Measurements from ENCODE around the gene TMEM52B.
"Not testable (repeated sequence)": the region's sequence is repeated elsewhere in the genome, so short reads cannot be mapped to it uniquely, and the experiment has no call there.

TMEM52B gene

DNA sequence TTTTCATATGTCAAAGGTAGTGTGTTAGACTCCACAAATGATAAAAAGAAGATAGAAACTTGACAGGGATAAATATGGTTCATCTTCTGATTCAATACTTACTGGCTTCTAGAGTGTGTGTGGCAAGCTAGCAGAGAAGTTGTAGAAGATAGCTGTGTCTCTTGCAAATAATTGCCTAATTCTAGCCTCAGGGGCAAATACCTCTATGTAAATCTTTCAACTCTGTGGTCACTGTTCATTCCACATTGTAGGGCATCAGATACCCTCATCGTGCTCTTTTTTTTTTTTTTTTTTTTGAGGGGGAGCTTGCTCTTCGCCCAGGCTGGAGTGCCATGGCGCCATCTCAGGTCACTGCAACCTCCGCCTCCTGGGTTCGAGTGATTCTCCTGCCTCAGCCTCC lies 8.6 kb upstream of the TMEM52B start:
- no peak overlapping the region for H3K27ac ChIP-seq (ENCODE audit: low read depth, low read length)
- no peak overlapping the region for H3K9ac ChIP-seq (ENCODE audit: low read depth in 1 of 2, low read length in 2 of 2)
- no peaks in the 10 kb centered on the region for H3K9me3 ChIP-seq (ENCODE audit: control insufficient read depth in 1 of 2, low read length in 2 of 2)
- H3K4me3 ChIP-seq (ENCODE audit: low read depth in 1 of 2, low read length in 2 of 2) = no peak overlapping the region
- H3K36me3 ChIP-seq (ENCODE audit: control insufficient read depth in 1 of 2, insufficient read depth in 2 of 2, low read length in 2 of 2) = no peaks in the 10 kb centered on the region
- no peaks in the 10 kb centered on the region for H3K4me1 ChIP-seq (ENCODE audit: control insufficient read depth in 1 of 2, insufficient read depth in 2 of 2, low read length in 2 of 2)
- no peaks in the 10 kb centered on the region for H3K27me3 ChIP-seq (ENCODE audit: control insufficient read depth in 1 of 2, insufficient read depth in 2 of 2, low read length in 2 of 2)

DNA sequence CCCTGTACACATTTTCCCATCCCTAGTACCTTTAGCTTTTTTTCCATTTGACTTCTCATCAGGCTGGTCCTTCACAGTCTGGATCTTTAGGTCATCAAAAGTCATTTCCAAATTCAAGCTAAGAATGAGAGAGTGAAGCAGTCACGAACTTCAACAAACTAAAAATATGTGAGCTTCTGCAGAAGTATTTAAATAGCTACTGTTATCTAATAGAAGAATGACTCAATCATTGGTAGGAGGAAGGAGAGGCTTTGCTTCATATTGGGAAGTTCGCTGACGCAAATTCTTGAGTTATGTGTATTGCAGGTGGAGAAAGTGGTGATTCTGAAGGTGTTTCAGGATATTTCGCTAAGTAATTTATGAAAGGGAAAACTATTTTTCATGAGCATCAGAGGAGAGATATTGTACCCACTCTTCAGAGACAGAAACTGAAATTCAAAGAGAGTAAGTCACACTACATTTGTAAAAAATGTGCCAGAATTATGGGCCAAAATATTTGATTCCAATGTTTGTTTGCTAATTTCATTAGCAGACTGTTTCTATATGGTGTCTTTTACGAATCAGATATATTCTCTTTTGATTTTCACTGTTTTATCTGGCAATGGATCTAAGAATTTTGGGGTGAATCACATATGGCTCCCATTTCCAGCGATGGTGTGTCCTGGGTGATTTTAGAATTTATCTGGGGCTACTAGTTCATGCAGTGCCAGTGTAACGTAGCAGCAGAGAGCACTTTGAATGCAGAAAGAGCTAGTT lies 6.7 kb upstream of the TMEM52B start, which contains the start of gene OLR1:
Gene OLR1, minus strand, starts transcription at position 160 of the 756 bp plus-strand sequence. Its CDS starts 55 bp downstream, at position 105.
- no peaks in the 10 kb centered on the region for H3K9me3 ChIP-seq (ENCODE audit: control insufficient read depth in 1 of 2, low read length in 2 of 2)
- H3K27ac ChIP-seq (ENCODE audit: low read depth, low read length) = no peak within 1 kb of the TSS
- no peak within 1 kb of the TSS for H3K9ac ChIP-seq (ENCODE audit: low read depth in 1 of 2, low read length in 2 of 2)
- H3K4me3 ChIP-seq (ENCODE audit: low read depth in 1 of 2, low read length in 2 of 2) = no peak within 1 kb of the TSS
- no peaks in the 10 kb centered on the region for H3K36me3 ChIP-seq (ENCODE audit: control insufficient read depth in 1 of 2, insufficient read depth in 2 of 2, low read length in 2 of 2)
- H3K4me1 ChIP-seq (ENCODE audit: control insufficient read depth in 1 of 2, insufficient read depth in 2 of 2, low read length in 2 of 2) = peaks cover 0 to 4% of the 10 kb centered on the region in 2 donors
- no peaks in the 10 kb centered on the region for H3K27me3 ChIP-seq (ENCODE audit: control insufficient read depth in 1 of 2, insufficient read depth in 2 of 2, low read length in 2 of 2)

DNA sequence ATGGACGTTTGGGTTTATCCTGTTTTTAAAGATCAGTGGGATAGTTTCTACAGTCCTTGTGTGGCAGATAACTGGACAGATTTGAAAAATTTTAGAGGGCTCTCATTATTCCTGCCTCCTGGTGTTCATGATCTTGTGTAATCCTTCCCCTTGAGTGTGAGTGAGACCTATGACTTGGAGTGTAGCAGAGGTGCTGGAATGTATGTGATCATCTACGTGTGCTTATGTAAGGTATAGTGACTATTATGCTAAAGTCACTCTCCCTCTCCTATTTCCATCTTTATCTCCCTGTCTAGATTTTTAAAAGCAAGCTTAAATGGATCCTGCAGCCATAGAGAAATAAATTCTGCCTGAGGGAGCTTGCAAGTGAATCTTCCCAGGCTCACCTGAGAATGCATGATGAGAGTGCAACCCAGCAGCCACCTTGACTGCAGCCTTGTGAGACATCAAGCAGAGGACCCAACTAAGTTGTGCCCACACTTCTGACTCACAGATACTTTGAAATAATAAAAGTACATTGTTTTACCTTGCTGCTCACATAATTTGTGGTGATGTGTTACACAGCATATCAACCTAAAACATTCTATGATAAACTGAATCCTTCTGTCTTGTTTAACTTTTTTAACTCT lies 3.7 kb upstream of the TMEM52B start:
- Histone ChIP-seq H3K9me3 (ENCODE audit: control insufficient read depth in 1 of 2, low read length in 2 of 2) (no peaks in the 10 kb centered on the region), H3K4me3 (ENCODE audit: low read depth in 1 of 2, low read length in 2 of 2) (no peak overlapping the region), H3K9ac (ENCODE audit: low read depth in 1 of 2, low read length in 2 of 2) (no peak overlapping the region), H3K27me3 (ENCODE audit: control insufficient read depth in 1 of 2, insufficient read depth in 2 of 2, low read length in 2 of 2) (no peaks in the 10 kb centered on the region), H3K36me3 (ENCODE audit: control insufficient read depth in 1 of 2, insufficient read depth in 2 of 2, low read length in 2 of 2) (no peaks in the 10 kb centered on the region), H3K4me1 (ENCODE audit: control insufficient read depth in 1 of 2, insufficient read depth in 2 of 2, low read length in 2 of 2) (peaks cover 0 to 4% of the 10 kb centered on the region in 2 donors), H3K27ac (ENCODE audit: low read depth, low read length) (no peak overlapping the region)

DNA sequence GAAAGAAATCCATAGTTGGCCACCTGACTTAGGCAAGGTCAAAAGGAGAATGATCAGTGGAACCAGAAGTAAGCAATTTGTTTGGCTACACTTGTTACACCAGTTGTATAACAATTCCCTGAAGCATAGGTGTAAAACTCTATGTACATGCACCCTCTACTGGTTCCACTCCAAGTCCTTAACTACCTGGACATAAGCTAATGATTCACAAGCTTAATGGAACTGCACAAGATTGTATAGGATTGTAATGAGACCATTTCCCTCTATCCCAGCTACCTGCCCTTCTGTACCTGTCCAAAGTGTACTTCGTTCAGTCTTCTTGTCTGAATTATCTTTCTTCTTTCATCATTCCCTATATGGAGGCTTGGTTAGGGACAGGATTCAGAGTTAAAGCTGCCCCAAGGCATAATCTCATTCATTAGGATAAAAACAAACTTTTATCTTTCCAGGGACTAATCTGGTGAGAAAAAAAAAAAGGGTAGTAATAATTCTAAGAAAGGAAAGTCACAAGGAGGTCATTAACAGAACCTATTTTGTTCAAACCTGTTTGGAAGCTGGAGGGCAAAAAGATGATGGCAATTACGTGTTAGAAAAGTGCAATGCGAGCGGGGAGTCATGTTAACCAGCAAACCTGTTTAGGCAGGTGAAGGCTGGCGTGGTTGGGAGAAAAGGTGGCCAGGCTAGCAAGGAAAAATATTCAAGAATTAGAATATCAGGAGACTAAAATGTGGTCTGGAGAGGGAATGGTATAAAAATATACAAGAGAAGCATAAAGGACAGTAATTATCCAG lies 2.8 kb upstream of the TMEM52B start:
- Histone ChIP-seq H3K27ac (ENCODE audit: low read depth, low read length) (no peak overlapping the region), H3K4me3 (ENCODE audit: low read depth in 1 of 2, low read length in 2 of 2) (no peak overlapping the region), H3K4me1 (ENCODE audit: control insufficient read depth in 1 of 2, insufficient read depth in 2 of 2, low read length in 2 of 2) (peaks cover 0 to 4% of the 10 kb centered on the region in 2 donors), H3K36me3 (ENCODE audit: control insufficient read depth in 1 of 2, insufficient read depth in 2 of 2, low read length in 2 of 2) (no peaks in the 10 kb centered on the region), H3K27me3 (ENCODE audit: control insufficient read depth in 1 of 2, insufficient read depth in 2 of 2, low read length in 2 of 2) (no peaks in the 10 kb centered on the region), H3K9me3 (ENCODE audit: control insufficient read depth in 1 of 2, low read length in 2 of 2) (no peaks in the 10 kb centered on the region), H3K9ac (ENCODE audit: low read depth in 1 of 2, low read length in 2 of 2) (no peak overlapping the region)

DNA sequence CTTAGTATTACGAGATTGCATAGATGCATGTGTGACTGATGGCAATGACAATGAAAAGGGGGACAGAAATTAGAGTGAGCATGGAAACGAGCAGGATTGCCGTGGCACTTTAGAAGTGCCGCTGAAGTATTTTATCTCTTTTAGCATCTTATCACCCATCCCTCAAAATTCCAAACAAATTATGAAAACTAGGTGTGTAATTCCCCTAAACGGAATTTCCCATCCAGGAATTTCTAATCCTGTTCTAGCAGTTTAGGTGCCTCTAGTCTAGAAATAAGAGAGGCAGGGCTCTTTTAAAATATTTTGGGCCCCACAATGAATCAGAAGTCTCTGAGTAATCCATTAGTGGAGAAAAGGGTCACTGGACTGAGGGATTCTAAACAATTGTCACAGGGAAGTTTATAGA lies 947 bp downstream of the TMEM52B start:
- H3K9ac ChIP-seq (ENCODE audit: low read depth in 1 of 2, low read length in 2 of 2) = no peak overlapping the region
- no peaks in the 10 kb centered on the region for H3K36me3 ChIP-seq (ENCODE audit: control insufficient read depth in 1 of 2, insufficient read depth in 2 of 2, low read length in 2 of 2)
- no peak overlapping the region for H3K27ac ChIP-seq (ENCODE audit: low read depth, low read length)
- H3K4me1 ChIP-seq (ENCODE audit: control insufficient read depth in 1 of 2, insufficient read depth in 2 of 2, low read length in 2 of 2) = peaks cover 0 to 4% of the 10 kb centered on the region in 2 donors
- H3K9me3 ChIP-seq (ENCODE audit: control insufficient read depth in 1 of 2, low read length in 2 of 2) = no peaks in the 10 kb centered on the region
- H3K4me3 ChIP-seq (ENCODE audit: low read depth in 1 of 2, low read length in 2 of 2) = no peak overlapping the region
- no peaks in the 10 kb centered on the region for H3K27me3 ChIP-seq (ENCODE audit: control insufficient read depth in 1 of 2, insufficient read depth in 2 of 2, low read length in 2 of 2)

DNA sequence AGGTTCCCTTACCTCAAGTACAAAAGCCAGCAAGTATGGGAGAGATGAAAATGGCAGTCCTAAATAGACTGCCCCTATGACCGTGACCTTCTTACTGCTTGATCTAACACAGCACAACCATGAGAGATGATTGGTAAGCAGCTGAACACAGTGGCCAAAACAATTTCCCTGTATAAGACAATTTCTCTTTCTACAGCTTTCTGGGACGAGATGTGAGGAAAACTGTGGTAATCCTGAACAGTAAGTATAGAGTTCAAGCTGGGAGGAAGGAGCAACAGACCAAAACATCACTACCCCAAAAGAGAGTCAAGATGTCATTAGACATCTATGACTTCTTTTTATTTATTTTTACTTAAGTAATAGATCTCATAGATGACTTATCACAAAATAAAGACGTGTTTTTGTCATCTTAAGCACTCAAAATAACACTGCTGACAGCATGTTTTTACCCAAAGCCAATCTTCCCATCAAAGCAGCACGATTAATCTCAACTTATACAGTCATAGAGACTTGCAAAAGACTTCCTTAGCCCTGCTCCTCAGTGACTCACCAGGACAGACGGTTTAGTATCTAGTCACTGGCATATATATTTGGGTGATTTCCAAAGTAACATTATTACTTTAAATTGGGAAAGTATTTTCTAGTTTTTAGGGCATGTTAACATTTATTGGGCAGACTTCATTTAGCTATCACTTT lies 3.7 kb downstream of the TMEM52B start:
- Histone ChIP-seq H3K27ac (ENCODE audit: low read depth, low read length) (no peak overlapping the region), H3K4me3 (ENCODE audit: low read depth in 1 of 2, low read length in 2 of 2) (no peak overlapping the region), H3K36me3 (ENCODE audit: control insufficient read depth in 1 of 2, insufficient read depth in 2 of 2, low read length in 2 of 2) (no peaks in the 10 kb centered on the region)

DNA sequence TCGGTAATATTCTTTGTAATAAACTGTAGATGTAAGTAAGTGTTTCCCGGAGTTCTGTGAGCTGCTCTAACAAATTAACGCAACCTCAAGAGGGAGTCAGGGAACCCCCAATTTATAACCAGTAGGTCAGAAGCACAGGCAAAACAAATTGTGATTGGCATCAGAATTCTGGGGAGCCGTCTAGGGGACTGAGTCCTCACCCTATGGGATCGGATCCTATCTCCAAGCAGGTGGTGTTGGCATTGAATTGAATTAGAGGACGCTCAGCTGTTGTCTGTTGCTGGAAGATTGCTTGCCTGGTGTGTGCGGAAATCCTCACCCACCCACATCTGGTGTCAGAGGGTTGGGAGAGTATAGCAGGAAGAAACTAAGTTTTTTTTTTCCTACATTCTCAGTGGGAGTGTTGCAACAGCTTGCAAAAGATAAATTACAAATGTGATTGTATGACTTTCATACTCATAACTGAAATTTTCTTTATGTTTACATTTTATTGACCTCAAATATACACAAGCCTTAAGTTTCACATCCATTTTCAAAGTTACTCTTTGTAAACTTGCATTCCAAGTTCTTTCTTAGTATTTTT lies 5.5 kb downstream of the TMEM52B start:
- Histone ChIP-seq H3K36me3 (ENCODE audit: control insufficient read depth in 1 of 2, insufficient read depth in 2 of 2, low read length in 2 of 2) (no peaks in the 10 kb centered on the region), H3K4me1 (ENCODE audit: control insufficient read depth in 1 of 2, insufficient read depth in 2 of 2, low read length in 2 of 2) (no peaks in the 10 kb centered on the region), H3K9me3 (ENCODE audit: control insufficient read depth in 1 of 2, low read length in 2 of 2) (no peaks in the 10 kb centered on the region), H3K27me3 (ENCODE audit: control insufficient read depth in 1 of 2, insufficient read depth in 2 of 2, low read length in 2 of 2) (no peaks in the 10 kb centered on the region), H3K9ac (ENCODE audit: low read depth in 1 of 2, low read length in 2 of 2) (no peak overlapping the region), H3K4me3 (ENCODE audit: low read depth in 1 of 2, low read length in 2 of 2) (no peak overlapping the region), H3K27ac (ENCODE audit: low read depth, low read length) (no peak overlapping the region)

More for the DNA sequence above, 3.7 kb downstream of the TMEM52B start:
- no peaks in the 10 kb centered on the region for H3K4me1 ChIP-seq (ENCODE audit: control insufficient read depth in 1 of 2, insufficient read depth in 2 of 2, low read length in 2 of 2)
- no peak overlapping the region for H3K9ac ChIP-seq (ENCODE audit: low read depth in 1 of 2, low read length in 2 of 2)
- H3K9me3 ChIP-seq (ENCODE audit: control insufficient read depth in 1 of 2, low read length in 2 of 2) = no peaks in the 10 kb centered on the region
- H3K27me3 ChIP-seq (ENCODE audit: control insufficient read depth in 1 of 2, insufficient read depth in 2 of 2, low read length in 2 of 2) = no peaks in the 10 kb centered on the region

DNA sequence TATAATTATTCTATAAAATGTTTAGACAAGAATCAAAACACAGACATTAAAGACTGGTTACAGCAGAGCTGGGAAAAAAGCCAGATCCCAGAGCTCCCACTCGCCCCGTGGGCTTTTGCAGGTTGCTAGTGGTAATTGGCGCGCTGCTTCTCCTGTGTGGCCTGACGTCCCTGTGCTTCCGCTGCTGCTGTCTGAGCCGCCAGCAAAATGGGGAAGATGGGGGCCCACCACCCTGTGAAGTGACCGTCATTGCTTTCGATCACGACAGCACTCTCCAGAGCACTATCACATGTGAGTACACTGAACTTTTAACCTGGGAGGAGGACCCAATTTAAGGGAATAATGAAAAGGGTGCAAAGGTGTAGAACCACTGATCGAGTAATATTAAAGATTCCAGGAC lies 7.5 kb downstream of the TMEM52B start:
- no peak overlapping the region for H3K4me3 ChIP-seq (ENCODE audit: low read depth in 1 of 2, low read length in 2 of 2)
- H3K27me3 ChIP-seq (ENCODE audit: control insufficient read depth in 1 of 2, insufficient read depth in 2 of 2, low read length in 2 of 2) = no peaks in the 10 kb centered on the region
- H3K36me3 ChIP-seq (ENCODE audit: control insufficient read depth in 1 of 2, insufficient read depth in 2 of 2, low read length in 2 of 2) = no peaks in the 10 kb centered on the region
- no peak overlapping the region for H3K27ac ChIP-seq (ENCODE audit: low read depth, low read length)
- H3K4me1 ChIP-seq (ENCODE audit: control insufficient read depth in 1 of 2, insufficient read depth in 2 of 2, low read length in 2 of 2) = no peaks in the 10 kb centered on the region
- no peak overlapping the region for H3K9ac ChIP-seq (ENCODE audit: low read depth in 1 of 2, low read length in 2 of 2)
- H3K9me3 ChIP-seq (ENCODE audit: control insufficient read depth in 1 of 2, low read length in 2 of 2) = no peaks in the 10 kb centered on the region

DNA sequence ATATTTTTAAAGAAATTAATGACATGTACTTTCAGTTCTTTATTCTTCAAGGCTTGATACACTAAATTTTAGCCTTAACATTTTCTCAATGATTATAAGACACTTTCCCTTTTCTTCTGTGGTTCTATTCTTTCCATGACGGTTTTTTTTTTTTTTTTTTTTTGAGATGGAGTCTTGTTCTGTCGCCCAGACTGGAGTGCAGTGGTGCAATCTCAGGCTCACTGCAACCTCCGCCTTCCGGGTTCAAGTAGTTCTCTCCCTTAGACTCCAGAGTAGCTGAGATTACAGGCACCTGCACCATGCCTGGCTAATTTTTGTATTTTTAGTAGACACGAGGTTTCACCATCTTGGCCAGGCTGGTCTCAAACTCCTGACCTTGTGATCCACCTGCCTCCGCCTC lies 8.1 kb downstream of the TMEM52B start:
- H3K27ac ChIP-seq (ENCODE audit: low read depth, low read length); H3K4me1 ChIP-seq (ENCODE audit: control insufficient read depth in 1 of 2, insufficient read depth in 2 of 2, low read length in 2 of 2); H3K9me3 ChIP-seq (ENCODE audit: control insufficient read depth in 1 of 2, low read length in 2 of 2); H3K36me3 ChIP-seq (ENCODE audit: control insufficient read depth in 1 of 2, insufficient read depth in 2 of 2, low read length in 2 of 2); H3K4me3 ChIP-seq (ENCODE audit: low read depth in 1 of 2, low read length in 2 of 2); H3K27me3 ChIP-seq (ENCODE audit: control insufficient read depth in 1 of 2, insufficient read depth in 2 of 2, low read length in 2 of 2); H3K9ac ChIP-seq (ENCODE audit: low read depth in 1 of 2, low read length in 2 of 2): not testable (repeated sequence)
